ENCODE measurements around the gene TMEM37. TPM values are rescaled to one million over a fixed set of nuclear protein-coding genes. Genes with fewer than 3 reads are reported as not detected.

TMEM37 gene
- total RNA-seq, 1 donor from 2014 or later: 0.13 TPM

DNA sequence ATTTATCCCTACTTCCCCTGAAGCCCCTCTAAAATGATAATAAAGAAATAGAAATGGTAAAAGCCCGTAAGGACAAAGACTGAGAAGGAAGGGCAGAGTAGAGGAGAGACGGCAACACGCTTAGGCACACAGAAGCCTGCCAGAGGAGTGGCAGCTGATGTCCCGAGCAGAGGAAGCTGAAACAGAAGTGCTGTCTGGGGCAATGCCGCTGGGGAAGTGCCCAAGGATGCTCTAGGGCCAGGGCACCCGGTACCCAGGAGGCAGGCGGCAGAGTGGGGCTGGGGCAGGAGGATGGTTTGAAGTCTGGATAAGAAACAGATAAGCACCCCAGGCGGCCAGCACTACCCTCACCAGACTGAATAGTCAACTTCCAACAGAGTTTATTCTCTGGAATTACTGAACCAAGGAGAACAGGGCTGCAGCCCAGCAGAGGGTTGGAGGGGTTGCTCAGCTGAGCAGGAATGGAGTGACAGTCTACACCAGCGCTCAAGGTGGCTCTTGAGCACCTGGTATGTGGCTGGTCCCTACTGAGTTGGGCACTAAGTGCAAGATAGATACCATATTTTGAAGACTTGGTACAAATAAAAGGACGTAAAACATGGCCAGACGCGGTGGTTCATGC lies 22.4 kb downstream of the TMEM37 start:
- DNase-seq (ENCODE audit: low read depth in 2 of 2): no peak

DNA sequence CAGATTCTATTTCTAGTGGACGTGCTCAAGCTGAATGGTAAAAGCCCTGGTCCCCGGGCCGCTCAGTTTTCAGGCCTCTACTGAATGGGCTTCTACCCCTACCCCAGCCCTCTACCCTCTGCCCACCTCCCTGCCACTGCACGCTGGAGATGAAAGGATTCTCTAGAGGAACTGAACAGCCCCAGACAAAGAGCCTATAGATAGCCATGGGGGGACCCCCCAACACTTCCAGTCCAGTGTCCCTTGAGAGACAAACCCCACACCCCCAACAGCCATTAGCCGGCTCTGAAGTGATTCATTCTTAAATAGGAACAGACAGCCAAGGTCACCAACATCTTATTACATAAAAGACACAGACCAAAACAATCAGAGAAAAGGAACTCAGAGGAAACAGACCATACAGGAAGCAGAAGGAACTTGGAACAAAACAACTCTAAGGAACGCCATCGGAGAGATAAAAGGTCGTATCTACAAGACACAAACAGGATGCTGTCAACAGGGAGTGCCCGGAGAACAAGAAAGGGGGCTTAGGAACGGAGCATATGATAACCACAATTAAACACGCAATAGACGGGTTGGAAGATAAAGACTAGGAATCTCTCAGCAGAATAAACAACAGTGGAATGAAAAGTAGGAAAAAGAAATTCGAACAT lies 23.5 kb downstream of the TMEM37 start:
- peak in 1 of 2 donors; percentile 88 for DNase-seq (ENCODE audit: low read depth in 2 of 2)

GRCh38 chr2:119460076-119460475 lies 28.4 kb downstream of the TMEM37 start:
- no peak for DNase-seq (ENCODE audit: low read depth in 2 of 2)

DNA sequence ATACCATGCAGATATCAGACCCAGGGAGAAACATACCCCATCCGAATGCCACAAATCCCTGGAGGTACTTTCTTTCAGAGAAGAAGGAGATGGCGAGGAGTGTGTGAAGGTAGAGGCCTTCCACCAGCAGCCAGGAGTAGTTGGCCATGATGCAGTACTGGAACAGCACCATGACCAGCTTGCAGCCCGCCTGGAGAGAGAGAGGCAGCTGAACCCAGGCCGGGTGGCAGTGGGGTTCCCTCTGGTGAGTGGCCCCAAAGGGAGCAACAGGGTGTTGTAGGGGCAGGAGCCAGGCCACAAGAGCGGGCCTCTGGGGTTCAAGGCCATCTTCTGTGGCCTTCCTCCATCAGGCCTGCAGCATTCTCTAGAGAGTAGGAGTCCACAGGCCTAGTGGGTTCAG lies 30.2 kb downstream of the TMEM37 start:
- DNase-seq (ENCODE audit: low read depth in 2 of 2): no peak

GRCh38 chr2:119462574-119462973 lies 30.9 kb downstream of the TMEM37 start:
- DNase-seq (ENCODE audit: low read depth in 2 of 2): no peak

GRCh38 chr2:119463136-119463535 lies 31.5 kb downstream of the TMEM37 start:
- DNase-seq (ENCODE audit: low read depth in 2 of 2): no peak

DNA sequence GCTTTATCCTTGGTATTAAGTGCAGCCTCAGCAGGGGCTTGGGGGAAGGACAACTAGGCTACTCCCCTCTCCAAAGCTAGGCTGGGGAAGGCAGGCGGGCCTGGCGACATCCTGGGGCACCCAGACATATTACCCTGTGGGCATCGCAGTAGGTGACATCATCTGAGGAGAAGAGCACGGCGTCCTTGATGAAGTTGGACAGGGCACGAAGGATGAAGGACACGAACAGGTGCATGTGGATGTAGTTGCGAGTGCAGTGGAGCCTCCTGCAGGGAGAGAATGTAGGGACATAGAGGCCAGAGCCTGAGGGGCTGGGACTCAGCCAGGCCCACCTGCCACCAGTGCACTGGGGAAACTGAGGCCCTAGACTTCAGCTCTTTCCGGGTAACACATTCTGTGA lies 32.3 kb downstream of the TMEM37 start:
- DNase-seq (ENCODE audit: low read depth in 2 of 2): no peak

DNA sequence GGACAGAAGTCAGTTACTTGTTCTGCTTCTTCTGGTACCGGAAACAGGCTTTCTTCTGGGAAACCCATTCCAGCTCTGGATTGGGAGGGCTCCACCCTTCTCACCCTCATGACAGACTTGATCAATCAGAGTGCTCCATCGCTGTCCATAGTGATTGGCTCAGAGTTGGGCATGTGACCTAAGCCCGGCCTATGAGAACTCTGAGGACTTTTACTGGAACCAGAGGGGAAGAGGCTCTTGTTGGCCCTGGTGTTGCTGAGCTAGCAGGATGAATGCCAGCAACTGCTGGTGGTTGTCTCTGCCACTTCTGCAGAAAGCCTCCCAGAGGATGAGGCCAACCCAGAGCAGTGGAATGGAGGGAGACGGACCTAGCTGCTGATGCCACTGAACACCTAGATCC lies 33.3 kb downstream of the TMEM37 start:
- no peak for DNase-seq (ENCODE audit: low read depth in 2 of 2)

- DNase-seq (ENCODE audit: low read depth in 2 of 2): no peak
Measured at GRCh38 chr2:119465687-119466086, 34.0 kb downstream of the TMEM37 start.

DNA sequence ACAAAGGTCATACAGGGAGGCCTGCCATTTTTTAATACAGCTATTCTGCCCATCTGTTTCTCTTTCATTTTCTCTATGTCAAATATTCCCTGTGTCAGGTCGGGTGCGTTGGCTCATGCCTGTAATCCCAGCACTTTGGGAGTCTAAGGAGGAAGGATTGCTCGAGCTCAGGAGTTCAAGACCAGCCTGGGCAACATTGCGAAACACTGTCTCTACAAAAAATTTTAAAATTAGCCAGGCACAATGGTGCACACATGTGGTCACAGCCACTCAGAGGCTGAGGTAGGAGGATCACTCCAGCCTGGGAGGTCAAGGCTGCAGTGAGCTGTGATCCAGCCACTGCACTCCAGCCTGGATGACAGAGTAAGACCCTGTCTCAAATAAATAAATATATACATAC lies 34.7 kb downstream of the TMEM37 start:
- DNase-seq (ENCODE audit: low read depth in 2 of 2): no peak

GRCh38 chr2:119468154-119468955 lies 36.7 kb downstream of the TMEM37 start:
- no peak for DNase-seq (ENCODE audit: low read depth in 2 of 2)

GRCh38 chr2:119469131-119469530 lies 37.5 kb downstream of the TMEM37 start:
- DNase-seq (ENCODE audit: low read depth in 2 of 2): no peak

DNA sequence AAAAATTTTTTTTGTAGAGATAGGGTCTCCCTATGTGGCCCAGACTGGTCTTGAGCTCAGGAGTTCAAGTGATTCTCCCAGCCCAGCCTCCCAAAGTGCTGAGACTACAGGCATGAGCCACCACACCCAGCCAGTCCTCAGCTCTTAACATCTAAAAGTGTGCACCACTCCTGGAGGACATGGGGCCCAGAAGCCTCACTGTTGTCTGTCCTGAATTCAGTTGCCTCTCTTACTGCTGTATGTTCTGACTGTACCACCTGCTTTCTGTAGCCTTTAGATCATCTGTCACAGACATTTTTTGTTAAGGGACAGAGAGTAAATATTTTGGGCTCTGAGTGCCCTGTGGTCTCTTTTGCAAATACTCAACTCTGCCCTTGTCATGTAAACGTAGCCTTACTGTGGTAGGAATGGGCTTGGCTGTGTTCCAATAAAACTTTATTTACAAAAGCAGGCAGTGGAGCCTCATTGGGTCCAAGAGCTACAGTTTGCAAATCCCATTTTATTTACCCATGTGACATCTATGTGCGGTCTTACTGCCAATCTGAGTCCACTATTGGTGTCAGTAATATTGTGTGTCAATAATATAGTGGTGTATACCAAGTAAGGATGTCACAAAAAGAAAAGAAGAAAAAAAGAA lies 38.1 kb downstream of the TMEM37 start:
- no peak for DNase-seq (ENCODE audit: low read depth in 2 of 2)

DNA sequence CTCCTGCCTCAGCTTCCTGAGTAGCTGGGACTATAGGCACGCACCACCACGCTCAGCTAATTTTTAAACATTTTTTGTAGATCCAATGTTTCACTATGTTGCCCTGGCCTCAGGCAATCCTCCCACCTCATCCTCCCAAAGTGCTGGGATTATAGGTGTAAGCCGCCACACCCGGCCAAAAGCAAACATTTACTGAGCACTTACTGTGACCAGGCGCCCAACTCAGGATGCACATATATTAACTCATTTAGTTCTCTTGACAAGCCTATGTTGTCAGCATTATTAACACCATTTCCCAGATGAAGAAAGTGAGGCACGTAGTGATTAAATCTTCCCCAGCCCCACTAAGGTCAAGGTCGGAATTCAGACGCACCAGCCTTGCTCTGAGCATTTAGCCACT lies 41.1 kb downstream of the TMEM37 start:
- no peak for DNase-seq (ENCODE audit: low read depth in 2 of 2)

- no peak for DNase-seq (ENCODE audit: low read depth in 2 of 2)
Measured at GRCh38 chr2:119473621-119474370, 42.1 kb downstream of the TMEM37 start.

- no peak for DNase-seq (ENCODE audit: low read depth in 2 of 2)
Measured at GRCh38 chr2:119474371-119475224, 42.9 kb downstream of the TMEM37 start.

DNA sequence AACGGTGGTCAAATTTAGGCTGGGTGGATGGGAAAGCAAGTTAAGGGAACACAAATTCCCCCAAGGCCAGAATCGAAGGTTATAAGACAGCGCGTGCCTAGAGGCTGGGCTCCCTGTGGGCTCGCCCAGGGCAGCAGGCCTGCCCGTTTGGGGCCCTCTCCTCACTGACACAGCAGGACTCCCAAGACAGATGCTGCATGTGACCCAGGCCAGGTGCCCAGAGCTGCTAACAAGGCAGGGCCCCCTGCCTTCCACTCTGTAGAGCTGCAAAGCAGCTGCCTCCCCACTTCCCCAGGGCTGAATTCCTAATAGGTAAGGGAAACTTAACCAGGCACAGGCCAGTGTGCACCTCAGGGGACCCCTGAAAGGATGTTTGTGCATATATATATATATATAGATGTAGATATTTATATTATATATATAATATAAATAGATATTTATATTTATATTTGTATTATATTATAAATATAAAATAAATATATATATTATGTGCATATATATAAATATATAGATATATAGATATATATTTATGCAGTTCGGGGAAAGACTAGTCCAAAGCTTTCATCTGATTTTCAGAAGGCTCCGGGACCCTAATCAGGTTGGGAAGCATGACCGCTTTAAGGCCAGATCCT lies 43.7 kb downstream of the TMEM37 start:
- DNase-seq (ENCODE audit: low read depth in 2 of 2): no peak

DNA sequence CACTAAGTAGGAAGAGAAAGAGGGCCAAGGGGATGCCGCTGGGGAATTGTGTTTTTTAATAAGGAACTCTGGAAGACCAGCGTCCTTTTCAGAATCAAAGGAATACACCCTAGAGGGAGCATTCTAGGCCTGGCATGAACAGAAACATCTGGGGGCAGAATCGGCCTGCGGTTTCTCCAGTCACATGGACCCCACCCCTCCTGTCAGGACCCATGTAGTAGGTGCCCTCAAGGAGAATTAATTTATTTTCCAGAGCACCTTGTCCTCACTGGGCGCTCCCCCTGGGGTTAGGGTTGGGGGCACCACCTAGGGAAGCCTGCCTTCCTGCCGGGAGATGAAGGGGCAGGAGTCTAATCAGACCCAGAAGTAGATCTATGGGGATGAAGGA lies 44.2 kb downstream of the TMEM37 start:
- no peak for DNase-seq (ENCODE audit: low read depth in 2 of 2)

DNA sequence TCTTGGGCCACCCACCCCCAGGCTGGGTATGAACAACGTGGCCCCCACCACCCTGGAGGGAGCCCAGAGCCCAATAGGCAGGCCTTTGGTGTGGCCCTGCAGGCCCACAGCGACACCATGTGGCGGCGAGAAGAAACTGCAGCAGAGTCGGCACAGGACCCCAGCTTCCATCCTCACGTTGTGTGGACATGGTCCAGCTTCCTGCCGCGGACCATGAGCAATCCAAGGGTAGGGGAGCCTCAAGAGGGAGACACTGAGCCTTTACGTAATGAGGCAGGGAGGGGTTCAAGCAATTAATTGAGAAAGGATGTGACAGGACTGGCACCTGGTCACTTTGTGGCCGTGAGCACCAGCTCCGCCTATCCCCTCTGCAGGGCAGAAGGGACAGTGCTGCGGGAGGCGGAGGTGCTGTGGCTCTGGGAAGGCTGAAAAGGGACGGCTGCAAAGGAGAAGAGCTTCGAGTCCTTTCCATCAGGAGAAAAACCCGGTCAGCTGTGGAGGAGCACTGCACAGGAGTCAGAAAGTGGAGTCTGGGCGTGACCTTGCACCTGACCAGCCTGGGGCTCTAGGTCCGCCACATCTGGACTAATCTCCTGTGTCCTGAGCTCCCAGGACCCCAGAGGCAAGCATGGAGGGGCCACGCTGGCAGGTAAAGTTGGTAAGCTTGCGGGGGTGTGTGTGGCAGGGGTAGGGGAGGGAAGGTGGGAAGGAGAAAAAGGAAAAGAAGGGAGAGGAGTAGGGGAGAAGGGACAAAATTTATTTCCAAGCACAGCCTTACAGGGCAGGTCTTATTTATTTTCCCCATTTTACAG lies 44.9 kb downstream of the TMEM37 start:
- peak in 1 of 2 donors; percentile 71 for DNase-seq (ENCODE audit: low read depth in 2 of 2)

All from dermis microvascular lymphatic vessel endothelial cell (primary cell).